ENCODE measurements around the gene ME2. TPM values are rescaled to one million over a fixed set of nuclear protein-coding genes. Genes with fewer than 3 reads are reported as not detected.

Gene ME2
- total RNA-seq, 2 donors from 2014 or later, result 38.3 to 59.4 TPM

- intact Hi-C loops (cut with DNase I), result no loop called here
- Histone ChIP-seq H3K36me3 (no peaks in the 10 kb centered on the region), H3K4me1 (replicated peaks) (no peaks in the 10 kb centered on the region), H3K27me3 (replicated peaks; ENCODE audit: insufficient read depth) (no peaks in the 10 kb centered on the region), H3K27ac (no peak overlapping the region), H3K9me3 (no peaks in the 10 kb centered on the region), H3K4me3 (no peak overlapping the region)
- 79% methylated on average over 3 of the region's 3 CpGs for WGBS
- TF ChIP-seq POLR2AphosphoS5 (IDR thresholded peaks at IDR 0.05) (no peak), POLR2A (IDR thresholded peaks at IDR 0.05) (no peak), CTCF (IDR thresholded peaks at IDR 0.05) (no peak)
- DNase-seq (ENCODE audit: low spot score), result no peak
These were observed 74.9 kb downstream of the ME2 start for GRCh38 chr18:50953822-50954221.

- 86% methylated on average over 4 of the region's 4 CpGs for WGBS
- H3K27ac ChIP-seq, result no peak overlapping the region
These were observed 76.3 kb downstream of the ME2 start for GRCh38 chr18:50955253-50955652.

GRCh38 chr18:50956116-50956515, 77.2 kb downstream of the ME2 start:
- 96% methylated on average over 3 of the region's 3 CpGs for WGBS
- Histone ChIP-seq H3K27ac (no peak overlapping the region), H3K9me3 (no peaks in the 10 kb centered on the region), H3K4me3 (no peak overlapping the region), H3K27me3 (replicated peaks; ENCODE audit: insufficient read depth) (no peaks in the 10 kb centered on the region), H3K36me3 (no peaks in the 10 kb centered on the region), H3K4me1 (replicated peaks) (no peaks in the 10 kb centered on the region)
- no peak for DNase-seq (ENCODE audit: low spot score)
- no peak for TF ChIP-seq POLR2A (IDR thresholded peaks at IDR 0.05)
- TF ChIP-seq CTCF (IDR thresholded peaks at IDR 0.05), result no peak
- no peak for TF ChIP-seq POLR2AphosphoS5 (IDR thresholded peaks at IDR 0.05)
- intact Hi-C loops (cut with DNase I), result no loop called here

More at GRCh38 chr18:50955253-50955652, 76.3 kb downstream of the ME2 start:
- no peaks in the 10 kb centered on the region for H3K4me1 ChIP-seq (replicated peaks)
- H3K4me3 ChIP-seq, result no peak overlapping the region
- no peaks in the 10 kb centered on the region for H3K9me3 ChIP-seq
- no peaks in the 10 kb centered on the region for H3K27me3 ChIP-seq (replicated peaks; ENCODE audit: insufficient read depth)
- intact Hi-C loops (cut with DNase I), result no loop called here
- TF ChIP-seq CTCF (IDR thresholded peaks at IDR 0.05) (no peak), POLR2A (IDR thresholded peaks at IDR 0.05) (no peak), POLR2AphosphoS5 (IDR thresholded peaks at IDR 0.05) (no peak)
- no peak for DNase-seq (ENCODE audit: low spot score)
- H3K36me3 ChIP-seq, result no peaks in the 10 kb centered on the region

- intact Hi-C loops (cut with DNase I), result loop anchor here (10.0 kb wide), 1 partner anchor 137 kb away; the partner anchor contains the start of gene MRO
- no peak overlapping the region for H3K27ac ChIP-seq
- H3K36me3 ChIP-seq, result no peaks in the 10 kb centered on the region
- WGBS, result 85% methylated on average over 1 of the region's 1 CpG
- H3K9me3 ChIP-seq, result no peaks in the 10 kb centered on the region
- H3K4me3 ChIP-seq, result no peak overlapping the region
- H3K27me3 ChIP-seq (replicated peaks; ENCODE audit: insufficient read depth), result no peaks in the 10 kb centered on the region
- no peak for DNase-seq (ENCODE audit: low spot score)
- no peak for TF ChIP-seq CTCF (IDR thresholded peaks at IDR 0.05)
- TF ChIP-seq POLR2AphosphoS5 (IDR thresholded peaks at IDR 0.05), result no peak
- no peak for TF ChIP-seq POLR2A (IDR thresholded peaks at IDR 0.05)
- H3K4me1 ChIP-seq (replicated peaks), result no peaks in the 10 kb centered on the region
These were observed 83.1 kb downstream of the ME2 start for GRCh38 chr18:50961974-50962373.
